Gastrocnemius medialis (tissue), 4 donors: ENCODE data around the gene TEAD4. TPM values are rescaled to one million over a fixed set of nuclear protein-coding genes. Genes with fewer than 3 reads are reported as not detected.
A peak's percentile ranks its signal among the peaks of the same experiment; 100 is the strongest.

Experiments used
- ATAC-seq, 2 donors: fragments of 150-250 bp; one replicate each; pipeline ENCODE4 v1.9.1; 2016
- DNase-seq, 2 donors: peaks; one replicate each; pipeline ENCODE4 v3.0.0-alpha.2; 2019
- H3K27ac ChIP-seq, 4 donors: fragments of 200-600 bp; sonication (generic); 1 replicate in 1 of 4; 2 replicates in 3 of 4; pipeline ENCODE4 v1.5.1; 2016 to 2018; ENCODE audit warnings: mild to moderate bottlenecking in 2 of 4, moderate library complexity in 1 of 4
- H3K27me3 ChIP-seq, 3 donors: fragments of 200-600 bp; sonication (generic) in 2 of 3; 1 replicate in 1 of 3; 2 replicates in 2 of 3; pipeline versions ENCODE4 v1.5.1 to v1.6.0; 2016 to 2019; ENCODE audit warnings: mild to moderate bottlenecking in 1 of 3, moderate library complexity in 1 of 3
- H3K36me3 ChIP-seq, 2 donors: fragments of 200-600 bp; sonication (generic) in 1 of 2; one replicate each; pipeline ENCODE4 v1.5.1; 2017 to 2018
- H3K4me1 ChIP-seq, 2 donors: fragments of 200-600 bp; sonication (generic) in 1 of 2; one replicate each; pipeline ENCODE4 v1.5.1; 2016 to 2017; ENCODE audit warnings: mild to moderate bottlenecking in 2 of 2
- H3K4me3 ChIP-seq, 4 donors: fragments of 200-600 bp; sonication (generic) in 3 of 4; 1 replicate in 1 of 4; 2 replicates in 3 of 4; pipeline ENCODE4 v1.5.1; 2016 to 2019; ENCODE audit warnings: mild to moderate bottlenecking in 2 of 4
- H3K9me3 ChIP-seq, 3 donors: fragments of 200-600 bp; sonication (generic) in 2 of 3; 1 replicate in 1 of 3; 2 replicates in 2 of 3; pipeline ENCODE4 v1.5.1; 2016 to 2019
- CTCF ChIP-seq, 5 experiments: fragments of 450-650 bp in 3 of 5; fragments of 200-600 bp in 2 of 5; sonication (generic) in 2 of 5; IDR thresholded peaks in 4 of 5; conservative IDR thresholded peaks in 1 of 5; 1 replicate in 4 of 5; 2 replicates in 1 of 5; pipeline ENCODE4 v1.5.1; 2016 to 2019; ENCODE audit warnings: antibody characterized with exemption in 5 of 5, mild to moderate bottlenecking in 3 of 5, moderate library complexity in 3 of 5
- POLR2A ChIP-seq, 2 donors: fragments of 450-650 bp; IDR thresholded peaks; one replicate each; pipeline ENCODE4 v1.6.1; 2017; ENCODE audit warnings: antibody characterized with exemption in 2 of 2, mild to moderate bottlenecking in 2 of 2, moderate library complexity in 2 of 2
- in situ Hi-C, 4 donors: fragments of 200-750 bp; cut with MboI; loops; one replicate each; pipeline versions ENCODE4 v1.15.0 to v1.8.0; 2017; ENCODE audit warnings: low sequenced_read_pairs in 4 of 4
- intact Hi-C: fragments of 100-400 bp; cut with DNase I; formaldehyde crosslinking; loops from one replicate; pipeline ENCODE4 v1.15.1; 2023; ENCODE audit warnings: low total_unique reads
- total RNA-seq, 4 donors: library from RNA; depleted of rRNA; stranded (reverse); fragments of >200 nt; gene quantifications; one replicate each; pipeline versions ENCODE4 v1.1.0 to v1.2.3, GENCODE V29; 2016

TEAD4 gene
- total RNA-seq, 4 donors from 2014 or later: 91.1 to 201 (median 122) TPM

GRCh38 chr12:3002646-3003045 is 43.4 kb downstream of the TEAD4 start:
- no peaks in the 10 kb centered on the region for H3K9me3 ChIP-seq
- H3K27ac ChIP-seq: peak overlapping the region; percentile 95 to 99 (median 97)
- in situ Hi-C loops: no loop called here
- peaks cover 58 to 71% of the 10 kb centered on the region in 2 donors for H3K4me1 ChIP-seq
- no peaks in the 10 kb centered on the region for H3K36me3 ChIP-seq
- ATAC-seq (peak; percentile 53 to 64), DNase-seq (peak; percentile 62 to 85)
- no peak overlapping the region for H3K4me3 ChIP-seq
- no peaks in the 10 kb centered on the region for H3K27me3 ChIP-seq
- intact Hi-C loops: loop anchor here (1.0 to 5.0 kb wide), 2 partner anchors 41 to 250 kb away; no protein-coding TSS in a partner anchor
- TF ChIP-seq CTCF (IDR thresholded peaks at IDR 0.05 in 4 of 5, conservative IDR thresholded peaks at IDR 0.05 in 1 of 5) (no peak), POLR2A (IDR thresholded peaks at IDR 0.05) (peak in 1 of 2 donors; percentile 41)

DNA sequence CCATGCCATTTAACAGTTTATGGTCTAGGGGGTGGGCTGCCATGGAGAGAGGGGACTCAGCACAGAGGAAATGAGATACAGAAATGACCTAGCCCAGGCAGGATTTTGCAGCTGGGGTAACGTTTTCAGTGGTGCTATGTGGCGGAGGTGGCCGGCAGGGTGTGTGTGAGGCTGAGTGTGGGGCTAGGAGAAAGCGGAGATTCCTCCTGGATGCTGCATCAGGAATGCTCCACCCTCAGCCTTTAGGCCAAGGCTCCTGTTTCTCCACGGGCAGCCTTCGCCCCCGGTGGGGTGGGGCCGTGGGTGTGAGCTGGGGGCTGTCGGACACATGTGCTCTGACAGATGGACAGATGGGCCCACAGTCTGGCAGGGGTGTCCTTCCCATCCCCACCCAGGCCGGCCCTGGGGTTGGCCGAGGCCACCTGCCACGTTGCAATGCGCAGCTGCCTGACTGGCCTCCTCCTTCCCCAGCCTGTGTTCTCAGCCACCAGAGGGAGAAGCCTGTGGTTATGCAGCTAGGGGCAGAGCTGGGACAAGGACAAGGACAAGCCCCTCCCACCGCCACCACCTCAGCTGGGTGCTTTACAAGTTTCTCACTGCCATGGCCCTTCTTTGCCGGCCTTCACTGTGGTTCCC is 44.3 kb downstream of the TEAD4 start:
- intact Hi-C loops (loop anchor here (1.0 to 5.0 kb wide), 2 partner anchors 42 to 249 kb away; no protein-coding TSS in a partner anchor), in situ Hi-C loops (no loop called here)
- ATAC-seq (peak; percentile 12 to 18), DNase-seq (peak in 1 of 2 donors; percentile 82)
- no peaks in the 10 kb centered on the region for H3K27me3 ChIP-seq
- H3K9me3 ChIP-seq: no peaks in the 10 kb centered on the region
- TF ChIP-seq CTCF (IDR thresholded peaks at IDR 0.05 in 4 of 5, conservative IDR thresholded peaks at IDR 0.05 in 1 of 5) (peak; percentile 24 to 52 (median 44)), POLR2A (IDR thresholded peaks at IDR 0.05) (no peak)
- H3K27ac ChIP-seq: peak overlapping the region; percentile 95 to 99 (median 97)
- H3K4me3 ChIP-seq: no peak overlapping the region
- H3K36me3 ChIP-seq: no peaks in the 10 kb centered on the region
- peaks cover 52 to 63% of the 10 kb centered on the region in 2 donors for H3K4me1 ChIP-seq

- in situ Hi-C loops (no loop called here), intact Hi-C loops (loop anchor here (1.0 to 5.0 kb wide), 2 partner anchors 29 to 247 kb away; no protein-coding TSS in a partner anchor)
- no peak for TF ChIP-seq POLR2A (IDR thresholded peaks at IDR 0.05)
- peak in 1 of 5 experiments; percentile 37 for TF ChIP-seq CTCF (IDR thresholded peaks at IDR 0.05 in 4 of 5, conservative IDR thresholded peaks at IDR 0.05 in 1 of 5)
- Histone ChIP-seq H3K27me3 (no peaks in the 10 kb centered on the region), H3K4me3 (no peak overlapping the region), H3K27ac (peak overlapping the region; percentile 95 to 99 (median 97)), H3K4me1 (peaks cover 50 to 60% of the 10 kb centered on the region in 2 donors), H3K9me3 (no peaks in the 10 kb centered on the region), H3K36me3 (no peaks in the 10 kb centered on the region)
- ATAC-seq: no peak
- peak in 1 of 2 donors; percentile 58 for DNase-seq
Measured at GRCh38 chr12:3004655-3005565, 45.7 kb downstream of the TEAD4 start.

GRCh38 chr12:3005736-3006135 is 46.5 kb downstream of the TEAD4 start:
- DNase-seq (no peak), ATAC-seq (no peak)
- Histone ChIP-seq H3K36me3 (peaks cover 0 to 1% of the 10 kb centered on the region in 2 donors), H3K27ac (peak overlapping the region in 1 of 4 donors; percentile 32), H3K4me1 (peaks cover 48 to 54% of the 10 kb centered on the region in 2 donors), H3K27me3 (no peaks in the 10 kb centered on the region), H3K9me3 (no peaks in the 10 kb centered on the region), H3K4me3 (no peak overlapping the region)
- TF ChIP-seq CTCF (IDR thresholded peaks at IDR 0.05 in 4 of 5, conservative IDR thresholded peaks at IDR 0.05 in 1 of 5) (no peak), POLR2A (IDR thresholded peaks at IDR 0.05) (no peak)
- in situ Hi-C loops (no loop called here), intact Hi-C loops (no loop called here)
